ENCODE data around the gene POU1F1.

Gene POU1F1

GRCh38 chr3:87247430-87247773, 29.0 kb downstream of the POU1F1 start:
- Histone ChIP-seq H3K27ac (ENCODE audit: low read depth, low read length) (no peak overlapping the region), H4K20me1 (ENCODE audit: control insufficient read depth, insufficient read depth, low read depth, low read length) (no peaks in the 10 kb centered on the region), H3K4me3 (ENCODE audit: low read length) (no peak overlapping the region), H3K4me1 (ENCODE audit: control insufficient read depth, low read length) (no peaks in the 10 kb centered on the region), H3F3A (ENCODE audit: control insufficient read depth, insufficient read depth) (no peaks in the 10 kb centered on the region), H3K9me3 (ENCODE audit: control insufficient read depth, insufficient read depth, low read length) (no peaks in the 10 kb centered on the region), H3K79me2 (ENCODE audit: control insufficient read depth, low read length) (no peaks in the 10 kb centered on the region), H3K36me3 (ENCODE audit: control insufficient read depth, low read length) (peaks cover 20% of the 10 kb centered on the region), H3K9me2 (replicated peaks; ENCODE audit: control insufficient read depth, low read length) (no peaks in the 10 kb centered on the region), H3K27me3 (ENCODE audit: control insufficient read depth, low read length) (no peaks in the 10 kb centered on the region), H3K4me2 (ENCODE audit: low read length) (no peak overlapping the region)
- TF ChIP-seq CTCF (IDR thresholded peaks at IDR 0.05; ENCODE audit: low read depth, low read length, poor library complexity, severe bottlenecking) (no peak), EZH2phosphoT487 (IDR thresholded peaks at IDR 0.05; ENCODE audit: borderline replicate concordance, low read length) (no peak)

GRCh38 chr3:87246662-87247429, 29.5 kb downstream of the POU1F1 start:
- H3K9me3 ChIP-seq (ENCODE audit: control insufficient read depth, insufficient read depth, low read length), result no peaks in the 10 kb centered on the region
- no peaks in the 10 kb centered on the region for H3K79me2 ChIP-seq (ENCODE audit: control insufficient read depth, low read length)
- no peak overlapping the region for H3K4me3 ChIP-seq (ENCODE audit: low read length)
- TF ChIP-seq CTCF (IDR thresholded peaks at IDR 0.05; ENCODE audit: low read depth, low read length, poor library complexity, severe bottlenecking), result no peak
- TF ChIP-seq EZH2phosphoT487 (IDR thresholded peaks at IDR 0.05; ENCODE audit: borderline replicate concordance, low read length), result no peak
- no peaks in the 10 kb centered on the region for H4K20me1 ChIP-seq (ENCODE audit: control insufficient read depth, insufficient read depth, low read depth, low read length)
- H3K9me2 ChIP-seq (replicated peaks; ENCODE audit: control insufficient read depth, low read length), result no peaks in the 10 kb centered on the region
- H3K4me2 ChIP-seq (ENCODE audit: low read length), result no peak overlapping the region
- H3K36me3 ChIP-seq (ENCODE audit: control insufficient read depth, low read length), result peaks cover 20% of the 10 kb centered on the region
- no peaks in the 10 kb centered on the region for H3F3A ChIP-seq (ENCODE audit: control insufficient read depth, insufficient read depth)
- H3K4me1 ChIP-seq (ENCODE audit: control insufficient read depth, low read length), result no peaks in the 10 kb centered on the region
- no peaks in the 10 kb centered on the region for H3K27me3 ChIP-seq (ENCODE audit: control insufficient read depth, low read length)
- no peak overlapping the region for H3K27ac ChIP-seq (ENCODE audit: low read depth, low read length)

GRCh38 chr3:87236093-87236492, 40.3 kb downstream of the POU1F1 start:
- Histone ChIP-seq H3K27me3 (ENCODE audit: control insufficient read depth, low read length) (no peaks in the 10 kb centered on the region), H3K9me2 (replicated peaks; ENCODE audit: control insufficient read depth, low read length) (no peaks in the 10 kb centered on the region), H3K36me3 (ENCODE audit: control insufficient read depth, low read length) (0 out of 2 replicates have a peak, but pooled peaks cover 2% of the 10 kb centered on the region), H3K9me3 (ENCODE audit: control insufficient read depth, insufficient read depth, low read length) (no peaks in the 10 kb centered on the region), H3F3A (ENCODE audit: control insufficient read depth, insufficient read depth) (no peaks in the 10 kb centered on the region), H3K4me2 (ENCODE audit: low read length) (no peak overlapping the region), H4K20me1 (ENCODE audit: control insufficient read depth, insufficient read depth, low read depth, low read length) (no peaks in the 10 kb centered on the region), H3K4me1 (ENCODE audit: control insufficient read depth, low read length) (no peaks in the 10 kb centered on the region), H3K4me3 (ENCODE audit: low read length) (no peak overlapping the region), H3K27ac (ENCODE audit: low read depth, low read length) (no peak overlapping the region), H3K79me2 (ENCODE audit: control insufficient read depth, low read length) (peaks cover 42% of the 10 kb centered on the region)
- TF ChIP-seq CTCF (IDR thresholded peaks at IDR 0.05; ENCODE audit: low read depth, low read length, poor library complexity, severe bottlenecking), result no peak
- no peak for TF ChIP-seq EZH2phosphoT487 (IDR thresholded peaks at IDR 0.05; ENCODE audit: borderline replicate concordance, low read length)
